ENCODE data around the gene FAM53B. TPM values are rescaled to one million over a fixed set of nuclear protein-coding genes. Genes with fewer than 3 reads are reported as not detected.

FAM53B gene
- polyA plus RNA-seq, 1 of the 3 experiments (the other 2 are of a cell fraction): 5.6 TPM

GRCh38 chr10:124625831-124626238 is 118.3 kb downstream of the FAM53B start:
- 90% methylated on average over 18 of the region's 23 CpGs for WGBS (ENCODE audit: low lambda C conversion rate)
- Histone ChIP-seq H3K4me1 (ENCODE audit: control insufficient read depth in 1 of 2, insufficient read depth in 2 of 2, low read depth in 1 of 2, low read length in 1 of 2) (peaks cover 0 to 29% of the 10 kb centered on the region in 2 experiments; a peak in 1 of 4 replicates), H3K4me2 (no peak overlapping the region), H3K9me3 (no peaks in the 10 kb centered on the region), H3K9ac (no peak overlapping the region), H3K9me2 (no peaks in the 10 kb centered on the region), H3F3A (replicated peaks; ENCODE audit: insufficient read depth) (no peaks in the 10 kb centered on the region), H3K79me2 (ENCODE audit: insufficient read depth) (no peaks in the 10 kb centered on the region), H3K4me3 (ENCODE audit: low read depth in 2 of 2, low read length in 1 of 2) (no peak overlapping the region), H3K27me3 (ENCODE audit: insufficient read depth) (no peaks in the 10 kb centered on the region), H4K20me1 (ENCODE audit: insufficient read depth) (no peaks in the 10 kb centered on the region), H3K36me3 (replicated peaks in 1 of 2; ENCODE audit: control insufficient read depth in 1 of 2, insufficient read depth in 2 of 2, low read length in 1 of 2) (peaks cover 0 to 4% of the 10 kb centered on the region in 2 experiments), H2AFZ (ENCODE audit: low read depth) (no peak overlapping the region), H3K27ac (ENCODE audit: low read depth in 2 of 2, low read length in 1 of 2) (no peak overlapping the region; a peak in 1 of 4 replicates)
- CTCF ChIA-PET: interaction anchor here (1.0 to 1.1 kb wide), 2 partner anchors 97 to 115 kb away, joined by 3 read pairs; no protein-coding TSS in a partner anchor
- DNase-seq: no peak
- POLR2A ChIA-PET: no interaction called here
- TF ChIP-seq TEAD4 (IDR thresholded peaks at IDR 0.05; ENCODE audit: borderline replicate concordance, insufficient read depth) (no peak), CTCF (IDR thresholded peaks at IDR 0.05) (no peak), SIN3A (IDR thresholded peaks at IDR 0.05; ENCODE audit: borderline replicate concordance, low read depth, low read length) (no peak), MEF2A (IDR thresholded peaks at IDR 0.05; ENCODE audit: borderline replicate concordance, low read depth) (no peak), RFX5 (IDR thresholded peaks at IDR 0.05; ENCODE audit: low read length) (no peak), JUND (IDR thresholded peaks at IDR 0.05) (no peak), TCF12 (IDR thresholded peaks at IDR 0.05) (no peak), MAX (IDR thresholded peaks at IDR 0.05; ENCODE audit: low read depth) (no peak), CHD2 (IDR thresholded peaks at IDR 0.05; ENCODE audit: low read length, partially characterized antibody) (no peak), POLR2AphosphoS5 (IDR thresholded peaks at IDR 0.05; ENCODE audit: low read depth, low read length) (no peak), FOSL2 (IDR thresholded peaks at IDR 0.05; ENCODE audit: borderline replicate concordance, low read depth) (no peak), NRF1 (IDR thresholded peaks at IDR 0.05; ENCODE audit: low read depth, low read length) (no peak), TAF1 (IDR thresholded peaks at IDR 0.05; ENCODE audit: borderline replicate concordance, low read depth, low read length) (no peak), RXRA (IDR thresholded peaks at IDR 0.05; ENCODE audit: borderline replicate concordance, low read depth) (no peak), NFIC (IDR thresholded peaks at IDR 0.05; ENCODE audit: borderline replicate concordance) (no peak), GABPA (IDR thresholded peaks at IDR 0.05; ENCODE audit: low read depth) (no peak), FOXJ3 (CRISPR knock-in tag; IDR thresholded peaks at IDR 0.05) (no peak), USF2 (IDR thresholded peaks at IDR 0.05; ENCODE audit: borderline replicate concordance, low read depth, low read length) (no peak)
- TF ChIP-seq, protein P1, sequence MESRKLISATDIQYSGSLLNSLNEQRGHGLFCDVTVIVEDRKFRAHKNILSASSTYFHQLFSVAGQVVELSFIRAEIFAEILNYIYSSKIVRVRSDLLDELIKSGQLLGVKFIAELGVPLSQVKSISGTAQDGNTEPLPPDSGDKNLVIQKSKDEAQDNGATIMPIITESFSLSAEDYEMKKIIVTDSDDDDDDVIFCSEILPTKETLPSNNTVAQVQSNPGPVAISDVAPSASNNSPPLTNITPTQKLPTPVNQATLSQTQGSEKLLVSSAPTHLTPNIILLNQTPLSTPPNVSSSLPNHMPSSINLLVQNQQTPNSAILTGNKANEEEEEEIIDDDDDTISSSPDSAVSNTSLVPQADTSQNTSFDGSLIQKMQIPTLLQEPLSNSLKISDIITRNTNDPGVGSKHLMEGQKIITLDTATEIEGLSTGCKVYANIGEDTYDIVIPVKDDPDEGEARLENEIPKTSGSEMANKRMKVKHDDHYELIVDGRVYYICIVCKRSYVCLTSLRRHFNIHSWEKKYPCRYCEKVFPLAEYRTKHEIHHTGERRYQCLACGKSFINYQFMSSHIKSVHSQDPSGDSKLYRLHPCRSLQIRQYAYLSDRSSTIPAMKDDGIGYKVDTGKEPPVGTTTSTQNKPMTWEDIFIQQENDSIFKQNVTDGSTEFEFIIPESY (IDR thresholded peaks at IDR 0.05; ENCODE audit: borderline replicate concordance, low read depth): no peak
